HCT116 (cell line): ENCODE measurements around the gene SSH2. TPM values are rescaled to one million over a fixed set of nuclear protein-coding genes. Genes with fewer than 3 reads are reported as not detected.

Experiments used
- ATAC-seq: fragments of 200-7000 bp; cut with Tn5 transposase; 2 replicates; pipeline ENCODE4 v1.9.1; 2020; ENCODE audit warnings: mild to moderate bottlenecking, moderate library complexity
- BruUV-seq: library from RNA; stranded (reverse); fragments of 400-500 nt; replicated peaks from 2 replicates; lab custom pipeline; 2021; lab: Mats Ljungman, UMichigan
- CTCF ChIA-PET: fragments of 300-600 bp; sonication (Branson Sonifier 250); formaldehyde crosslinking; loops from one replicate; lab custom pipeline; 2021; ENCODE audit warnings: antibody characterized with exemption; lab: Charles Lee
- POLR2A ChIA-PET: fragments of 300-600, 350-600 bp; sonication (Branson Sonifier 250); formaldehyde crosslinking; loops from one replicate; lab custom pipeline; 2021; ENCODE audit warnings: antibody characterized with exemption; lab: Charles Lee
- RAD21 ChIA-PET, 2 experiments: fragments of 300-600 bp; sonication (Branson Sonifier 250); formaldehyde crosslinking; loops; one replicate each; lab custom pipeline; 2023; ENCODE audit warnings: low total read pairs in 2 of 2; ENCODE audit not compliant: uncharacterized antibody in 2 of 2, unreplicated experiment in 2 of 2, low non-redundant PET in 1 of 2; lab: Charles Lee
- DNase-seq: peaks from one replicate; pipeline ENCODE4 v3.0.0-alpha.2; 2010; ENCODE audit warnings: low read depth, low spot score
- H2AFZ ChIP-seq: fragments of 200-600 bp; shearing (Covaris generic), sonication (generic); 2 replicates; pipeline ENCODE4 v1.6.1; 2017; ENCODE audit warnings: low read depth, mixed run types, mixed read lengths, antibody characterized with exemption, low read length; ENCODE audit not compliant: poor library complexity, severe bottlenecking
- H3K27ac ChIP-seq: 2 replicates; pipeline ENCODE4 v1.5.1; 2012; ENCODE audit warnings: low read depth, low read length
- H3K27me3 ChIP-seq: fragments of 200-600 bp; sonication (generic); 2 replicates; pipeline ENCODE4 v1.6.1; 2016; ENCODE audit warnings: mixed run types, low read length, mixed read lengths; ENCODE audit not compliant: insufficient read depth
- H3K36me3 ChIP-seq, 2 experiments: fragments of 200-500 bp in 1 of 2; fragments of 200-600 bp in 1 of 2; sonication (Bioruptor generic) in 1 of 2; sonication (generic) in 1 of 2; 2 replicates each; pipeline versions ENCODE4 v1.5.1 to v1.6.1; 2014 to 2016; ENCODE audit warnings: low read length in 2 of 2, inconsistent platforms in 1 of 2, mixed read lengths in 1 of 2, mixed run types in 1 of 2; ENCODE audit not compliant: insufficient read depth in 2 of 2, control insufficient read depth in 1 of 2
- H3K4me1 ChIP-seq, 2 experiments: fragments of 200-600 bp in 1 of 2; sonication (generic) in 1 of 2; 2 replicates each; pipeline versions ENCODE4 v1.5.1 to v1.6.1; 2012 to 2017; ENCODE audit warnings: low read length in 2 of 2, inconsistent platforms in 1 of 2, mild to moderate bottlenecking in 1 of 2, mixed read lengths in 1 of 2, mixed run types in 1 of 2, moderate library complexity in 1 of 2; ENCODE audit not compliant: insufficient read depth in 2 of 2, control insufficient read depth in 1 of 2
- H3K4me2 ChIP-seq: fragments of 200-600 bp; sonication (generic); 2 replicates; pipeline ENCODE4 v1.6.1; 2017; ENCODE audit warnings: mixed run types, low read length, mixed read lengths
- H3K4me3 ChIP-seq, 2 experiments: fragments of 200-600 bp in 1 of 2; sonication (generic) in 1 of 2; replicated peaks in 1 of 2; 2 replicates each; pipeline ENCODE4 v1.5.1; 2011 to 2016; ENCODE audit warnings: low read length in 2 of 2, control low read depth in 1 of 2, low read depth in 1 of 2, mild to moderate bottlenecking in 1 of 2, mixed read lengths in 1 of 2, mixed run types in 1 of 2
- H3K79me2 ChIP-seq: fragments of 200-600 bp; sonication (generic); 2 replicates; pipeline ENCODE4 v1.6.1; 2017; ENCODE audit warnings: mild to moderate bottlenecking, mixed run types, low read length, moderate library complexity, mixed read lengths; ENCODE audit not compliant: insufficient read depth
- H3K9ac ChIP-seq: fragments of 200-600 bp; sonication (generic); 2 replicates; pipeline ENCODE4 v1.6.1; 2016; ENCODE audit warnings: low read length, mixed read lengths
- H3K9me2 ChIP-seq: fragments of 200-600 bp; sonication (generic), shearing (Covaris generic); 2 replicates; pipeline ENCODE4 v1.6.1; 2017; ENCODE audit warnings: mixed run types, mild to moderate bottlenecking, moderate library complexity; ENCODE audit not compliant: insufficient read depth
- H3K9me3 ChIP-seq, 2 experiments: fragments of 200-500 bp in 1 of 2; fragments of 200-600 bp in 1 of 2; sonication (Bioruptor generic) in 1 of 2; sonication (generic) in 1 of 2; 2 replicates each; pipeline ENCODE4 v1.6.1; 2014 to 2017; ENCODE audit warnings: low read length in 2 of 2, mixed read lengths in 2 of 2, inconsistent platforms in 1 of 2, low read depth in 1 of 2, mild to moderate bottlenecking in 1 of 2, mixed run types in 1 of 2, moderate library complexity in 1 of 2; ENCODE audit not compliant: control insufficient read depth in 1 of 2, insufficient read depth in 1 of 2
- H4K20me1 ChIP-seq: fragments of 200-600 bp; sonication (generic), shearing (Covaris generic); 2 replicates; pipeline ENCODE4 v1.6.1; 2017; ENCODE audit warnings: mixed run types, mild to moderate bottlenecking, moderate library complexity; ENCODE audit not compliant: insufficient read depth
- CBX3 ChIP-seq: IDR thresholded peaks from 2 replicates; pipeline ENCODE4 v1.6.1; 2012; ENCODE audit warnings: low read depth
- EGR1 ChIP-seq: IDR thresholded peaks from 2 replicates; pipeline ENCODE4 v1.6.1; 2012; ENCODE audit warnings: low read depth
- ELF1 ChIP-seq: IDR thresholded peaks from 2 replicates; pipeline ENCODE4 v1.6.1; 2012; ENCODE audit warnings: low read depth, borderline replicate concordance
- EZH2 ChIP-seq: fragments of 200-600 bp; sonication (generic); IDR thresholded peaks from 2 replicates; pipeline ENCODE4 v1.6.1; 2017; ENCODE audit warnings: antibody characterized with exemption, mixed run types
- EZH2phosphoT487 ChIP-seq: fragments of 200-600 bp; IDR thresholded peaks from 2 replicates; pipeline ENCODE4 v1.6.1; 2018; ENCODE audit warnings: antibody characterized with exemption, borderline replicate concordance
- POLR2AphosphoS5 ChIP-seq: IDR thresholded peaks from 2 replicates; pipeline ENCODE4 v1.6.1; 2011; ENCODE audit warnings: mild to moderate bottlenecking, low read depth, low read length, moderate library complexity
- SIN3A ChIP-seq: IDR thresholded peaks from 2 replicates; pipeline ENCODE4 v1.6.1; 2012; ENCODE audit warnings: low read depth
- SP1 ChIP-seq: IDR thresholded peaks from 2 replicates; pipeline ENCODE4 v1.6.1; 2012; ENCODE audit warnings: low read depth
- SRF ChIP-seq: IDR thresholded peaks from 2 replicates; pipeline ENCODE4 v1.6.1; 2012; ENCODE audit warnings: low read depth
- YY1 ChIP-seq: IDR thresholded peaks from 2 replicates; pipeline ENCODE4 v1.6.1; 2011; ENCODE audit warnings: low read length, low read depth, moderate library complexity, mild to moderate bottlenecking; ENCODE audit not compliant: insufficient replicate concordance; ENCODE audit errors: extremely low read depth
- ZFX ChIP-seq: fragments of 450-650 bp; IDR thresholded peaks from 2 replicates; pipeline ENCODE4 v1.6.1; 2017
- intact Hi-C: fragments of 100-400 bp; cut with micrococcal nuclease; formaldehyde crosslinking; loops from 2 replicates; pipeline ENCODE4 v1.10.0; 2022
- total RNA-seq: library from RNA; stranded (reverse); gene quantifications from one replicate; pipeline ENCODE4 v1.2.1, GENCODE V29; 2021; ENCODE audit not compliant: unreplicated experiment
- TF ChIP-seq, protein P1 (sequence below): IDR thresholded peaks from 2 replicates; pipeline ENCODE4 v1.6.1; 2011; ENCODE audit warnings: mild to moderate bottlenecking, low read length, moderate library complexity; ENCODE audit not compliant: insufficient replicate concordance; ENCODE audit errors: extremely low read depth
- TF ChIP-seq, protein P2 (sequence below): IDR thresholded peaks from 2 replicates; pipeline ENCODE4 v1.6.1; 2012
- TF ChIP-seq, protein P3 (sequence below), 3 experiments: fragments of 200-600 bp in 1 of 3; sonication (generic) in 1 of 3; IDR thresholded peaks in 2 of 3; conservative IDR thresholded peaks in 1 of 3; 2 replicates each; pipeline ENCODE4 v1.5.1; 2012 to 2017; ENCODE audit warnings: low read depth in 2 of 3, low read length in 2 of 3, antibody characterized with exemption in 1 of 3, borderline replicate concordance in 1 of 3, control low read depth in 1 of 3, mild to moderate bottlenecking in 1 of 3, mixed read lengths in 1 of 3, mixed run types in 1 of 3, moderate library complexity in 1 of 3; ENCODE audit not compliant: insufficient read depth in 1 of 3

Gene SSH2
- total RNA-seq, 1 experiment from 2014 or later = 17.0 TPM

- ChIA-PET CTCF (interaction anchor here (0.7 kb wide), 1 partner anchor 19 kb away, joined by 3 read pairs; no protein-coding TSS in a partner anchor), POLR2A (no interaction called here), RAD21 (no interaction called here)
- no peaks in the 10 kb centered on the region for H3K27me3 ChIP-seq
- H3K27ac ChIP-seq = no peak overlapping the region
- no peak overlapping the region for H3K4me2 ChIP-seq
- H3K9me3 ChIP-seq = no peaks in the 10 kb centered on the region
- H2AFZ ChIP-seq = no peak overlapping the region
- no peaks in the 10 kb centered on the region for H3K36me3 ChIP-seq
- no peak overlapping the region for H3K4me3 ChIP-seq
- no peak overlapping the region for H3K9ac ChIP-seq
- H3K9me2 ChIP-seq = no peaks in the 10 kb centered on the region
- H3K79me2 ChIP-seq = no peaks in the 10 kb centered on the region
- no peaks in the 10 kb centered on the region for H4K20me1 ChIP-seq
- TF ChIP-seq SIN3A = no peak
- TF ChIP-seq ZFX = no peak
- TF ChIP-seq SRF = no peak
- TF ChIP-seq SP1 = no peak
- TF ChIP-seq, protein P1, sequence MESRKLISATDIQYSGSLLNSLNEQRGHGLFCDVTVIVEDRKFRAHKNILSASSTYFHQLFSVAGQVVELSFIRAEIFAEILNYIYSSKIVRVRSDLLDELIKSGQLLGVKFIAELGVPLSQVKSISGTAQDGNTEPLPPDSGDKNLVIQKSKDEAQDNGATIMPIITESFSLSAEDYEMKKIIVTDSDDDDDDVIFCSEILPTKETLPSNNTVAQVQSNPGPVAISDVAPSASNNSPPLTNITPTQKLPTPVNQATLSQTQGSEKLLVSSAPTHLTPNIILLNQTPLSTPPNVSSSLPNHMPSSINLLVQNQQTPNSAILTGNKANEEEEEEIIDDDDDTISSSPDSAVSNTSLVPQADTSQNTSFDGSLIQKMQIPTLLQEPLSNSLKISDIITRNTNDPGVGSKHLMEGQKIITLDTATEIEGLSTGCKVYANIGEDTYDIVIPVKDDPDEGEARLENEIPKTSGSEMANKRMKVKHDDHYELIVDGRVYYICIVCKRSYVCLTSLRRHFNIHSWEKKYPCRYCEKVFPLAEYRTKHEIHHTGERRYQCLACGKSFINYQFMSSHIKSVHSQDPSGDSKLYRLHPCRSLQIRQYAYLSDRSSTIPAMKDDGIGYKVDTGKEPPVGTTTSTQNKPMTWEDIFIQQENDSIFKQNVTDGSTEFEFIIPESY = no peak
- TF ChIP-seq EZH2phosphoT487 = no peak
- TF ChIP-seq, protein P2, sequence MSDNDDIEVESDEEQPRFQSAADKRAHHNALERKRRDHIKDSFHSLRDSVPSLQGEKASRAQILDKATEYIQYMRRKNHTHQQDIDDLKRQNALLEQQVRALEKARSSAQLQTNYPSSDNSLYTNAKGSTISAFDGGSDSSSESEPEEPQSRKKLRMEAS = no peak
- TF ChIP-seq POLR2AphosphoS5 = no peak
- TF ChIP-seq ELF1 = no peak
- TF ChIP-seq EGR1 = no peak
- no peak for TF ChIP-seq YY1
- no peak for TF ChIP-seq CBX3
- no peak for TF ChIP-seq EZH2
- TF ChIP-seq, protein P3, sequence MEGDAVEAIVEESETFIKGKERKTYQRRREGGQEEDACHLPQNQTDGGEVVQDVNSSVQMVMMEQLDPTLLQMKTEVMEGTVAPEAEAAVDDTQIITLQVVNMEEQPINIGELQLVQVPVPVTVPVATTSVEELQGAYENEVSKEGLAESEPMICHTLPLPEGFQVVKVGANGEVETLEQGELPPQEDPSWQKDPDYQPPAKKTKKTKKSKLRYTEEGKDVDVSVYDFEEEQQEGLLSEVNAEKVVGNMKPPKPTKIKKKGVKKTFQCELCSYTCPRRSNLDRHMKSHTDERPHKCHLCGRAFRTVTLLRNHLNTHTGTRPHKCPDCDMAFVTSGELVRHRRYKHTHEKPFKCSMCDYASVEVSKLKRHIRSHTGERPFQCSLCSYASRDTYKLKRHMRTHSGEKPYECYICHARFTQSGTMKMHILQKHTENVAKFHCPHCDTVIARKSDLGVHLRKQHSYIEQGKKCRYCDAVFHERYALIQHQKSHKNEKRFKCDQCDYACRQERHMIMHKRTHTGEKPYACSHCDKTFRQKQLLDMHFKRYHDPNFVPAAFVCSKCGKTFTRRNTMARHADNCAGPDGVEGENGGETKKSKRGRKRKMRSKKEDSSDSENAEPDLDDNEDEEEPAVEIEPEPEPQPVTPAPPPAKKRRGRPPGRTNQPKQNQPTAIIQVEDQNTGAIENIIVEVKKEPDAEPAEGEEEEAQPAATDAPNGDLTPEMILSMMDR (IDR thresholded peaks at IDR 0.05 in 2 of 3, conservative IDR thresholded peaks at IDR 0.05 in 1 of 3; ENCODE audit: borderline replicate concordance in 1 of 3, insufficient read depth in 1 of 3, low read depth in 2 of 3, low read length in 2 of 3) = no peak
- ATAC-seq (no peak), DNase-seq (no peak)
- H3K4me1 ChIP-seq = peaks cover 0 to 3% of the 10 kb centered on the region in 2 experiments; a peak in 2 of 4 replicates
- intact Hi-C loops = no loop called here
- BruUV-seq = no TSS peak
Observed at GRCh38 chr17:29791336-29792080, 138.5 kb downstream of the SSH2 start.
